H1 (cell line): ENCODE measurements around the gene CACUL1. TPM values are rescaled to one million over a fixed set of nuclear protein-coding genes. Genes with fewer than 3 reads are reported as not detected.

Experiments used
- CTBP2 ChIP-seq: IDR thresholded peaks from 2 replicates; pipeline ENCODE4 v1.7.0; 2011; ENCODE audit warnings: borderline replicate concordance, mild to moderate bottlenecking, moderate library complexity, mixed read lengths, low read length; ENCODE audit not compliant: insufficient read depth, insufficient read length
- JUN ChIP-seq: IDR thresholded peaks from 2 replicates; pipeline ENCODE4 v1.6.1; 2011; ENCODE audit warnings: low read depth, mild to moderate bottlenecking, improper control_type of control experiment, low read length
- POLR2AphosphoS5 ChIP-seq: IDR thresholded peaks from 2 replicates; pipeline ENCODE4 v1.6.1; 2011; ENCODE audit warnings: low read depth, low read length
- SP2 ChIP-seq: IDR thresholded peaks from 2 replicates; pipeline ENCODE4 v1.6.1; 2012; ENCODE audit warnings: mild to moderate bottlenecking, low read length, inconsistent platforms
- TBP ChIP-seq: IDR thresholded peaks from 2 replicates; pipeline ENCODE4 v1.6.1; 2011; ENCODE audit warnings: low read depth, low read length, improper control_type of control experiment
- polyA plus RNA-seq, 7 experiments: library from polyadenylated mRNA; depleted of rRNA in 3 of 7; stranded (reverse) in 5 of 7; unstranded in 2 of 7; fragments of >200 nt in 5 of 7; fragments of 200-250 nt in 2 of 7; gene quantifications; 1 replicate in 5 of 7; 2 replicates in 1 of 7; 4 replicates in 1 of 7; pipeline versions ENCODE4 v1.2.1 to v1.2.3, GENCODE V29; 2011 to 2013; ENCODE audit warnings: missing spikeins in 2 of 7, mixed read lengths in 2 of 7
- total RNA-seq: library from RNA; stranded (reverse); fragmentation: NEBNext Ultra II Directional; extraction: Animal tissue kit (Norgen Biotek cat#: 25700); gene quantifications from 2 replicates; pipeline ENCODE4 v1.2.1, GENCODE V29; 2021

CACUL1 gene
- total and polyA plus RNA-seq, 2 of the 8 experiments (the other 6 are each of a cell fraction or from before 2014, with no cell fraction given): 6.5 to 34.2 TPM

DNA sequence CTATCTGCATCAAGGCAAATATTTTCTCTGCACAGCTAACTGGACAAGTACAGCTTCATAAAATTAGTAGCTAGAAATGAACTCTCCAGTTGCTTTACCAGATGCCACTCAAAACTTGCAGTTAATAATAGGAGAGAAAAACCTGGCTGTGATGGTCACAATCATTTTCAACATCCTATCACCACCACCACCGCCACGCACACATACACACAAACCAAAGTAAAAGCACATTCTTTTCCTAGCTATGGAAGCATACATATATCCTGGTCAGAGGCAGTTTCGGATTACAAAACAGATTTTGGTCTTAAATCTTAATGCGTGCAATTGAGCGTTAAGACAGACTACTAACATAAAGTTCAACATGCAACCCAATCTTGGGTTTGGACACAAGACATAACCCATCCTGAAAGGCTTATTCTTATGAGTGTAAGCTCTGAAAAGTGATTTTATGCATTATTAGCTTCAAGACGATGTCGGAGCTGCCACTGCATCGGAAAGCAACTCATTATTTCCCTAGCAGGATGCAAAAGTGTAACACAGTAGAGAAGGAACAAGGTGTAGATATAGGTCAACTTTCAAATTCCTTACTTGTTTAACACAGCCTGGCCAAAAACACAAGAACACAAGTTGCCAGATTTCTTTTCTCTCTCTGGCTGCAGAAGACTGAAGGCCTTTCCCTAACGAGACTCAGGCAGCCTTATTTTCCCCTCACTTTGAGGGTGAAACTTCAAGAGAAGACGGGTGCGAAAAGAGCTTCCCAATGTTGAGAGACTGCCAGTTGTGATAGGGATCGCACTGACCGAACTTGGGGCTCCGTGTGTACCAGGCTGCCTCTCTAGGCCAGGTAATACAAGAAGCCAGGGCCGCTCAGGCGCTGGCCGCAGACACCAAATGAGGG is 1.2 kb downstream of the CACUL1 start (continued):
- TF ChIP-seq POLR2AphosphoS5 (no peak; the same call in 1 of the 2 replicates), TBP (no peak), SP2 (no peak), CTBP2 (no peak), JUN (no peak)
